ENCODE data around the gene ZMYND8.

DNA sequence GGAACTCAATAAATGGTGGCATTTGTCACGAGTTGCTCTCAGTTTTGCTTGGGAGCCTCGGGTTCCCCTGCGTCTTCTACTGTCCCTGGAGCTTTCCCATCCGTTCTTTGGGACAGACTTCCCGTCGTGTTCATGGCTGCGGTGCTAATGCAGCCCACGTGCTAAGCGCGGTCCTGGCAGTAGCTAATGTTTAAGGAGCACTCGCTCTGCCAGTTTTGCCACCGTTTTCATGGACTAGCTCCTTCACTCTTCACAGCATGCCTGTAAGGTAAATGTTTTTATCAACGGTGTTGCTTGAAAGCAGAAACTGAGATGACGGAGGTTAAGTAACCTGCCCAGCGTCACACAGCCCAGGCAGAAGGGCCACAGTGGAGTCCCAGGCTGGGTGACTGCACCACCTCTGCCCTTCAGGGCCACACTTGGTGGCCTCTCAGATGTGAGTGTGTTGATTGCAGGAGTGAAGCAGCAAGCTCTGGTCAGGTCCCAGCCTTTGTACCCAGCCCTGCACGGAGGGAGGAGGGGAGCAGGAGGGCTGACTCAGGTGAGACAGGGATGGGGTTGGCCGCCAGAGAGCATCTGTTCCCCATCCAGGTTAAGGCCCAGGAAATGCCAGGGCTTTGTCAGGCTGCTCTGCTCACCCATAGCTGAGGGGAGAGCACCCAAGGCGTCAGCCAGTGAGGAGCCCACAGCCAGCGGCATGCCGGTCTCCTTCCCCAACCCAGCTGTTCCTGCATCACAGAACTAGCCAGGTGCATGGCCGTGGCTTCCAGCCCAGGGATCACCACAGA lies 181.8 kb downstream of the ZMYND8 start:
- TF ChIP-seq, protein P1, sequence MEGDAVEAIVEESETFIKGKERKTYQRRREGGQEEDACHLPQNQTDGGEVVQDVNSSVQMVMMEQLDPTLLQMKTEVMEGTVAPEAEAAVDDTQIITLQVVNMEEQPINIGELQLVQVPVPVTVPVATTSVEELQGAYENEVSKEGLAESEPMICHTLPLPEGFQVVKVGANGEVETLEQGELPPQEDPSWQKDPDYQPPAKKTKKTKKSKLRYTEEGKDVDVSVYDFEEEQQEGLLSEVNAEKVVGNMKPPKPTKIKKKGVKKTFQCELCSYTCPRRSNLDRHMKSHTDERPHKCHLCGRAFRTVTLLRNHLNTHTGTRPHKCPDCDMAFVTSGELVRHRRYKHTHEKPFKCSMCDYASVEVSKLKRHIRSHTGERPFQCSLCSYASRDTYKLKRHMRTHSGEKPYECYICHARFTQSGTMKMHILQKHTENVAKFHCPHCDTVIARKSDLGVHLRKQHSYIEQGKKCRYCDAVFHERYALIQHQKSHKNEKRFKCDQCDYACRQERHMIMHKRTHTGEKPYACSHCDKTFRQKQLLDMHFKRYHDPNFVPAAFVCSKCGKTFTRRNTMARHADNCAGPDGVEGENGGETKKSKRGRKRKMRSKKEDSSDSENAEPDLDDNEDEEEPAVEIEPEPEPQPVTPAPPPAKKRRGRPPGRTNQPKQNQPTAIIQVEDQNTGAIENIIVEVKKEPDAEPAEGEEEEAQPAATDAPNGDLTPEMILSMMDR (IDR thresholded peaks at IDR 0.05): no peak
- TF ChIP-seq EP300 (IDR thresholded peaks at IDR 0.05): no peak
- TF ChIP-seq POLR2AphosphoS5 (IDR thresholded peaks at IDR 0.05): no peak
